ENCODE data around the gene CPA4.

The CPA4 gene

DNA sequence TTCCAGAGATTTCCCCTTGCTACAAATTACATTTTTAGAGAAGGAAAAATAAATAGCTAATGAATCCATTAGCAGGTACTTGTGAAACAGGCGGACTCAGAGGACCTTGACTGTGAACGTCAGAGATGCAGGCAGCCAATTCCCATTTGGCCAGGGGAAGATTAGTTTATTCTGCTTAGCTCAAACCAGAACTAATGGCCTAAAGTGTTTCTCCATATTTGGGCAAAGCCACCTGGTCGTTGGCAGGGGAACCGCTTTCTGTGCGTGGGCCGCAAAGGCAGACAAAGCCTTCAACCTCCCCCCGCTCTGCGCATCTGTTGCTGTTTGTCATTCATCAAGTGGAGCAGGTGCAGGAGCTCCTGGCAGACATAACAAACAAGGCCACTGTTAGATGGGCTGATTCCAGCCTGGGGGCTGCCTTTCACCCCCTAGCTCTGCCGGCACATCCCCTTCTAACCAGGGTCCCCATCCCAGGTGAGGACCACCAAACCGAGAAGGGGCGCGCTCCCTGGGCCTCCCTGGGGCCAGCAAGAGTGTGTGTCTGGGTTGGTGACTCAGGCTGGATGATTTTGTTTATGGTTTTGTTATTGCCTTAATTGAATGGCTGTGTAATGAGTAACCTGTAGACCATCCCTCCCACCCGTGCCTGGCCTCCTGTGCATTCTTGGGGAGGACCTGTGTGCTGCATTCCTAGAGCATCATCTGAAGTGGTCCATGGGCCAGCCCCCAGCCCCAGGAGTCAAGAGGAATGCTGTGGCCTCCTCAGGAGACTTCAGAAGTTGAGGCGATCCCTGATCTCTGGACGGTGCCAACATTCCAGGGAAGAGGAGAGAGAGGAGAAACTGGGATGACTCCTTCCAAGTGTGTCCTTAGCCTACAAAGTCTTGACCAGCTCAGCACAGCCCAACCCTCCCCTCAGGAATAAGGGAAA, 72.8 kb downstream of the CPA4 start:
- DNase-seq (ENCODE audit: low read depth) = no peak

DNA sequence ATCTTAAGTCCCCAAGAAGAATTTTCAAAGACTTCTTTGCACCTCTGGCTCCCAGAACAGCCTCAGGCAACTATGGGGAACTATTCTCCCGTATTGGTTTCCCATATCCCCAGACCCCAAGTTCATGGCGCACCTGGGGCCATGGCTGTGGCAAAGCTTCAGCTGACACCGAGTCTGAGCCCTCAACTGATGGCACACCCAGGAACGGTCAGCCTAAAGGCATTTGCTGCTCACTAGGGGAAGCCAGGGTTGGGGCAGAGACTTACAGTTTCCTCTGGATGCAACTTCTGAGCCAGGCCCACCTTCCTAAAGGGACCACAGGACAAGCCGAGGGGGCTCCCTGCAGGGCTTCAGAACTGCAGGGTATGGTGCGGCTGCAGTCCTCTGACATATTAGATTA, 73.6 kb downstream of the CPA4 start:
- no peak for DNase-seq (ENCODE audit: low read depth)

DNA sequence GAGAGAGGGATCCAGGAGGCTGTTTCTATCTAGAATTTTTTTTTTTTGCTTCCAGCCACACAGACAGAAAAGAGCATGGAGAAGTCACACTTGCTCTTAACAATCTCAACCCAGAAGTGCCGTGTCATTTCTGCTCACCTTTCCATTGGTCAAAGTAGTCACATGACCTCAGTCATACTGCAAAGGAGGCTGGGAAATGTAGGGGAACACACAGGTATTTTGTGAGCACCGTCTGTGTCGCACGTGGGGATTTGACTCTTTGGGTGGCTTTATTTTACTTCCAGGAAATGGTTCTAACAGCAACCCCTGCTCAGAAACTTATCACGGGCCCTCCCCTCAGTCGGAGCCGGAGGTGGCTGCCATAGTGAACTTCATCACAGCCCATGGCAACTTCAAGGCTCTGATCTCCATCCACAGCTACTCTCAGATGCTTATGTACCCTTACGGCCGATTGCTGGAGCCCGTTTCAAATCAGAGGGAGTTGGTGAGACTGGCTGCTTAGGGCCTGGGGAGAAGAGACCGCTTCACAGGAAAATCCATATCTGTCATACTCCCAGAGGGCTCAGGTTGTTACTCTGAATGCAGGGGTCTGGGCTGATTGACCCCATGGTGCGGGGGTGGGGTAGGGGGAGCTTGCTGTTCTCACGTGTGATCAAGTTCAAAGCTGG, 74.3 kb downstream of the CPA4 start:
- DNase-seq (ENCODE audit: low read depth) = no peak

DNA sequence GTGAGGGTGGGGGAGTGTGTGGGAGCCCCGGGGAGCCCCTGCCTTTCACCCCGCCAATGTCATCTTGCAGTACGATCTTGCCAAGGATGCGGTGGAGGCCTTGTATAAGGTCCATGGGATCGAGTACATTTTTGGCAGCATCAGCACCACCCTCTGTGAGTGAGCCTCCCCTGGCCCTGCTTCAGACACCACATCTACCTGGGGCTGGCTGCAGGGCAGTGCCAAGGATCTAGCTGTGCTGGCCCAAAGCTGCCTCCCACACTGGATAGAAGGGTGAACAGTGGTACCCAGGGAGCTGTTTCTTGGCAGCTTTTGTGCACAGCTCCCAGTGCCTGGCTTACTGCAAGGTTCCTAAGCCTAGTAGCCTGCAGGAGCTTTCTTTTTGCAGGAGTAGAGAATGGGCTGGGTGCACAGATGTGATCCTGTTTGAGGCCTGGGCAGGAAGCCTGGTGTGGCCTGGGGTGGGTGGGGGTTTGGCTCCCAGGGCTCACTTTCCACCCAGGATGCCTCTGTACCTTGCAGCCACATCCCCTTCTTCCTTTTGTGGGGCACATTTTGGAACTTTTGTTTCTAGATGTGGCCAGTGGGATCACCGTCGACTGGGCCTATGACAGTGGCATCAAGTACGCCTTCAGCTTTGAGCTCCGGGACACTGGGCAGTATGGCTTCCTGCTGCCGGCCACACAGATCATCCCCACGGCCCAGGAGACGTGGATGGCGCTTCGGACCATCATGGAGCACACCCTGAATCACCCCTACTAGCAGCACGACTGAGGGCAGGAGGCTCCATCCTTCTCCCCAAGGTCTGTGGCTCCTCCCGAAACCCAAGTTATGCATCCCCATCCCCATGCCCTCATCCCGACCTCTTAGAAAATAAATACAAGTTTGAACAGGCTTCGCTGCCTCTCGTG, 75.1 kb downstream of the CPA4 start:
- DNase-seq (ENCODE audit: low read depth) = no peak

DNA sequence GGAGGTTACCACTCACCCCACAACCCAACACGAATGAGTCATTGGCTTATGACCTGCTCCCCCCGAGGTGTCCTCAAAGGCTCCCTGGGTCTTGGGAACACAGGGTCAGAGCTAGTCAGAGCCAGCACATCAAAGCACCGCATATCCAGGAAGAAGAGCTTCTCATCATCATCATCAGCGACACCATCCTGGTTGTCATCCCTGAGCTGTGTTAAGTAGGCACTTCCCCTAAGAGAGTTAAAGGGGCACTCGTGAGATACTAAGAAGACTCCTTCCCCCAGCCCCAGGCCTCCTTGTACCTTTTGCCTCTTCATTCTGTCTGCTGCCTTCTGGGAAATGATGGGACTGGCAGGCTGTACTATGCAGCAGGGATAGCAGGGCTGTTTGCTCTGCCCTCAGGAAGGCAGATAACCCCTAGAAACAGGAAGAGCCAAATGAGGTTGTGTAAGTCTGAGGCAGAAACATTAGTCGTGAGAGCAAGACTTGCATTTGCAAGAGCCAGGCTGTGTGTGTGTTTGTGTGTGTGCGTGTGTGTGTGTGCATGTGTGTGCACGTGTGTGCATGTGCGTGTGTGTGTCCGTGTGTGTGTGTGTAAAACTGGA, 76.2 kb downstream of the CPA4 start:
- DNase-seq (ENCODE audit: low read depth) = no peak

DNA sequence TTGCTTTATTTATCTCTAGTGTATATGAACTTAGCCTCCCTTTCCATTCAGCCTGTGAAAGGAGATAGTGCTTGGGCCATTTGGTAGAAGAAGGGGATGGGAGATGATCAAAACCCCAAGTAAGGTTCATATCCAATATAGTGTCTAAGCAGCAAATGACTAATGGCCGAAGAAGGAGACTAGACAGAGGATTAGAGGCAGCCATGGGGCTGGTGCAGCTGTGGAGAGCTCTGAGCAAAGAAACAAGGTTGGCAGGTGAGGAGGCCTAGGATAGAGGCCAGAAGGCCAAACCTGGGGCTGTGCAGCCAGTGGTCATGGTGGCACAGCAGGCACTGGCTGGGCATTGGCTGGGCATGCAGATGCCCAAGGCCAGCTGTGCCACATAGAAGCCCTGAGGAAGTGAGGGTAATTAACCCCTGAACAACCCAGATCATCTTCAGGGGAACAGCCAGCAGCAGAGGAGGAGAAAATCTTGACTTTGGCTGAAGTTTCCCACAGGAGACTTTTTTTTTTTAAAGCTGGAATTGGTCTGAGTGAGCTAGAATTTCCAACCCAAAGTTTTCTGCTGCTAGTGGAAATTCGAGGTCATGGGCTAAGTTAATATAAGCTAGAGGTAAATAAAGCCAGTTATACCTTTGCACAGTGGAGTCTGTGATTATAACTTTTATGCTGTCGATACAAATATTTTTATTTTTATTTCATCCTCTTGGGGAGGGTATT, 77.0 kb downstream of the CPA4 start:
- no peak for DNase-seq (ENCODE audit: low read depth)

DNA sequence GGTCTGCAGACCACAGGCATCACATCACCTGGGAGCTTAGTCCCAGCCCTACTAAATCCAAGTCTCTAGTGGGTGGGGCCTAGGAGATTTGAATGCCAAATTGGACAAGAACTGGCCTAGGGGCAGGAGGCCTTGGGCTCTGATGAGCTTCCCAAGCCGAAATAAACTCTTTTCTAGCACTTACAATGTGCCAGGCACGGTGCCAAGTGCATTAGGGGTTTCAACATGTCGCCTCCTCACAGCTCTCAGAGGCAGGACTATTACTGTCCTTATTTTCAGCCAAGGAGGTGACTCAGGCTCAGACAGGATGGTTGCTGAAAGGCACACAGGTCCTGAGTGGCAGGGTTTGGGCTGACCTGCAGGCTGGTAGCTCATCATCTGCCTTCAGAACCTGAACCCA, 78.1 kb downstream of the CPA4 start:
- DNase-seq (ENCODE audit: low read depth) = no peak

DNA sequence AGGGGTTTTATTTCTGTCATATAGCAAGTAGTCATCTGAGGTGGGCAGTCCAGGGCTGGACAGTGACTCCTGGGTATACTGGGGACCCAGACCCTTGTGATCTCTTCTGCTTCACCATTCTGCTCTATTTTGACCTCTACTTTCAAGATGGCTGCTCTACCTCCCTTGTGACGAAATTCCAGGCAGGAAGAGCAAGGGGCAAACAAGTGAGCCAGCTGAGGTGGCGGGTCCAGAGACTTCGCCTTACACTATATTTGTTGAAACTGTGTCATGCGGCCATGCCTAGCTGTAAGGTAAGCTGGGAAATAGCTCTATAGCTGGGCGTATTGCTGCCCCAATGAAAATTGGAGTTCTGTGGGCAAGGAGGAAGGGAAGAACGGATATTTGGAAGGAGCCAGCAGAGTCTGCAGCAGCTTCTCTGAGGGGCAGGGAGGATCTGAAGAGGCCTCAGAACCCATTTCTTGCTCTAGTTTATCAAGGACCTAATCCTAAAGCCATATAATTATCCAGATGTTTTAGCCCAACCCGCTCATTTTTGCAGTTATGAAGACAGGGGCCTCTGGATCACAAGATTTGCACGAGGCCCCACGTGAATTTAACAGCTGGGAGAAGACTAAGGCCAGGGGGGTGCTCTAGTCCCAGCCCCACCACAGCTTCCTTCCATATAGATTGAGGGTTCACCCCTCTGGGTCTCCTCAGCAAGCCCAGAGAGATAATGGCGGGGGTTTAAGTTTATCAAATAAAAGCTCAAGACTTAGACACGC, 79.6 kb downstream of the CPA4 start:
- no peak for DNase-seq (ENCODE audit: low read depth)

Data from activated T-helper 9 cell treated with anti-CD3 and anti-CD28 coated beads, Interleukin-2, amount 50 U/mL, for 16 hours (primary cell).